HepG2 (cell line): ENCODE results near the gene ERLIN1. TPM values are rescaled to one million over a fixed set of nuclear protein-coding genes. Genes with fewer than 3 reads are reported as not detected.

Experiments
- ATAC-seq: fragments of 200-7000 bp; cut with Tn5 transposase; 3 replicates; pipeline ENCODE4 v1.9.1; 2020; ENCODE audit warnings: mild to moderate bottlenecking, moderate library complexity
- BruUV-seq: library from RNA; stranded (reverse); fragments of 400-500 nt; replicated peaks from 2 replicates; lab custom pipeline; 2021; lab: Mats Ljungman, UMichigan
- CTCF ChIA-PET: fragments of 300-600 bp; formaldehyde crosslinking; extraction: SDS; loops from one replicate; lab custom pipeline; 2021; ENCODE audit warnings: low total read pairs, inconsistent platforms, low intra/inter-chr PET ratio; lab: Yijun Ruan, JAX
- POLR2A ChIA-PET: fragments of 350-600 bp; sonication (Branson Sonifier 250); formaldehyde crosslinking; loops from one replicate; lab custom pipeline; 2020; ENCODE audit warnings: antibody characterized with exemption, inconsistent platforms; lab: Yijun Ruan, JAX
- DNase-seq: peaks from one replicate; pipeline ENCODE4 v3.0.0-alpha.2; 2015; ENCODE audit warnings: low spot score
- FAIRE-seq: peaks from 3 replicates; lab custom pipeline; 2011; peaks lifted over from hg19 to GRCh38; lab: Jason Lieb, UNC
- H2AFZ ChIP-seq: one replicate; pipeline ENCODE4 v1.6.1; 2011; ENCODE audit warnings: low read length, inconsistent platforms
- H3K27ac ChIP-seq: fragments of 300-600 bp; 3 replicates; pipeline ENCODE4 v1.8.0; 2011; ENCODE audit warnings: mixed run types, mild to moderate bottlenecking, mixed read lengths, low read length, inconsistent platforms; ENCODE audit not compliant: insufficient read depth; ENCODE audit errors: extremely low read length
- H3K27me3 ChIP-seq, 2 experiments: fragments of 200-600 bp in 1 of 2; 2 replicates in 1 of 2; 3 replicates in 1 of 2; pipeline versions ENCODE4 v1.6.0 to v1.8.0; 2011; ENCODE audit warnings: low read length in 2 of 2, mild to moderate bottlenecking in 2 of 2, moderate library complexity in 2 of 2, inconsistent platforms in 1 of 2; ENCODE audit not compliant: insufficient read depth in 2 of 2, control insufficient read depth in 1 of 2
- H3K36me3 ChIP-seq, 2 experiments: fragments of 200-600 bp in 1 of 2; replicated peaks in 1 of 2; 2 replicates in 1 of 2; 3 replicates in 1 of 2; pipeline versions ENCODE4 v1.5.1 to v1.8.0; 2011; ENCODE audit warnings: low read length in 2 of 2, inconsistent platforms in 1 of 2; ENCODE audit not compliant: insufficient read depth in 2 of 2, control insufficient read depth in 1 of 2
- H3K4me1 ChIP-seq: 2 replicates; pipeline ENCODE4 v1.5.1; 2012; ENCODE audit warnings: low read length, inconsistent platforms; ENCODE audit not compliant: insufficient read depth
- H3K4me2 ChIP-seq: 2 replicates; pipeline ENCODE4 v1.6.0; 2011; ENCODE audit warnings: low read depth, low read length, inconsistent platforms
- H3K4me3 ChIP-seq, 3 experiments: fragments of 200-600 bp in 1 of 3; sonication (generic), shearing (Covaris generic) in 1 of 3; replicated peaks in 1 of 3; 2 replicates each; pipeline ENCODE4 v1.5.1; 2011 to 2016; ENCODE audit warnings: low read length in 3 of 3, inconsistent platforms in 2 of 3, low read depth in 2 of 3, mild to moderate bottlenecking in 2 of 3, control low read depth in 1 of 3, mixed read lengths in 1 of 3; ENCODE audit not compliant: insufficient read depth in 1 of 3
- H3K79me2 ChIP-seq: one replicate; pipeline ENCODE4 v1.6.1; 2011; ENCODE audit warnings: low read length, inconsistent platforms; ENCODE audit not compliant: insufficient read depth
- H3K9ac ChIP-seq: 2 replicates; pipeline ENCODE4 v1.6.0; 2011; ENCODE audit warnings: mild to moderate bottlenecking, low read depth, low read length, inconsistent platforms; ENCODE audit not compliant: insufficient read depth
- H3K9me3 ChIP-seq: 2 replicates; pipeline ENCODE4 v1.5.1; 2012; ENCODE audit warnings: mild to moderate bottlenecking, low read length
- H4K20me1 ChIP-seq: 2 replicates; pipeline ENCODE4 v1.6.0; 2011; ENCODE audit warnings: inconsistent platforms, mild to moderate bottlenecking, low read length, moderate library complexity; ENCODE audit not compliant: insufficient read depth
- ATRX ChIP-seq: sonication (generic); formaldehyde crosslinking; IDR thresholded peaks from 2 replicates; pipeline ENCODE4 v1.4.0; 2020; ENCODE audit warnings: missing genetic modification reagents, borderline replicate concordance
- CREM ChIP-seq, 2 experiments: sonication (generic) in 1 of 2; formaldehyde crosslinking in 1 of 2; IDR thresholded peaks; 2 replicates each; pipeline versions ENCODE4 v1.4.0 to v1.6.1; 2016 to 2020; ENCODE audit warnings: antibody characterized with exemption in 1 of 2, mild to moderate bottlenecking in 1 of 2, missing genetic modification reagents in 1 of 2
- DDIT3 ChIP-seq: sonication (generic); formaldehyde crosslinking; IDR thresholded peaks from 2 replicates; pipeline ENCODE4 v1.4.0; 2020; ENCODE audit warnings: mild to moderate bottlenecking, missing genetic modification reagents
- EZH2 ChIP-seq: conservative IDR thresholded peaks from 2 replicates; pipeline ENCODE4 v1.6.1; 2012; ENCODE audit warnings: mild to moderate bottlenecking, low read depth, low read length, moderate library complexity
- FOXK2 ChIP-seq: fragments of 450-650 bp; IDR thresholded peaks from 2 replicates; pipeline ENCODE4 v1.6.1; 2016
- RFX1 ChIP-seq: fragments of 450-650 bp; IDR thresholded peaks from 2 replicates; pipeline ENCODE4 v1.6.1; 2017
- TSC22D2 ChIP-seq: sonication (generic); formaldehyde crosslinking; IDR thresholded peaks from 2 replicates; pipeline ENCODE4 v1.5.1; 2020; ENCODE audit warnings: missing genetic modification reagents, mild to moderate bottlenecking, borderline replicate concordance
- ZNF282 ChIP-seq: fragments of 450-650 bp; IDR thresholded peaks from 2 replicates; pipeline ENCODE4 v1.6.1; 2018; ENCODE audit not compliant: partially characterized antibody
- ZNF430 ChIP-seq: sonication (generic); formaldehyde crosslinking; IDR thresholded peaks from 2 replicates; pipeline ENCODE4 v1.9.0; 2021; ENCODE audit warnings: mild to moderate bottlenecking, missing genetic modification reagents
- ZNF644 ChIP-seq: IDR thresholded peaks from 2 replicates; pipeline ENCODE4 v1.6.1; 2016; ENCODE audit warnings: low read depth
- ZNF841 ChIP-seq: sonication (generic); formaldehyde crosslinking; IDR thresholded peaks from 2 replicates; pipeline ENCODE4 v1.8.1; 2023; ENCODE audit warnings: missing genetic modification reagents, borderline replicate concordance
- ZNF883 ChIP-seq: sonication (generic); formaldehyde crosslinking; IDR thresholded peaks from 2 replicates; pipeline ENCODE4 v1.5.1; 2020; ENCODE audit warnings: mild to moderate bottlenecking, missing genetic modification reagents; ENCODE audit errors: not compliant biosample characterization
- WGBS: methylation state at CpG from one replicate; pipeline ENCODE4 v1.1.6; 2017; ENCODE audit warnings: low lambda C conversion rate; 5-methylcytosine and 5-hydroxymethylcytosine counted together
- in situ Hi-C: cut with HindIII; loops from 2 replicates; pipeline ENCODE4 v1.10.0; 2017; ENCODE audit warnings: low pct_unique_long_range_greater_than_20kb; ENCODE audit not compliant: extremely low pct_ligation_motif_present
- intact Hi-C: fragments of 100-400 bp; cut with micrococcal nuclease; formaldehyde crosslinking; loops from one replicate; pipeline ENCODE4 v1.10.0; 2022; ENCODE audit not compliant: unreplicated experiment
- polyA plus RNA-seq, 8 experiments: library from polyadenylated mRNA; depleted of rRNA in 3 of 8; stranded (reverse) in 7 of 8; unstranded in 1 of 8; fragments of >200 nt; fragmentation: Illumina TruSeq in 4 of 8; extraction: Trizol in 4 of 8; gene quantifications; 2 replicates each; pipeline versions ENCODE4 v1.2.1 to v1.2.3, GENCODE V29; 2011 to 2016; ENCODE audit warnings: low read depth in 4 of 8, missing spikeins in 1 of 8, mixed read lengths in 1 of 8; ENCODE audit not compliant: insufficient read depth in 1 of 8
- total RNA-seq, 5 experiments: library from RNA; depleted of rRNA; stranded (reverse); fragments of >200 nt; fragmentation: Illumina TruSeq; extraction: Trizol; gene quantifications; 2 replicates each; pipeline ENCODE4 v1.2.3, GENCODE V29; 2016; ENCODE audit warnings: low read depth in 1 of 5
- TF ChIP-seq, protein P1 (sequence below): sonication (generic); formaldehyde crosslinking; IDR thresholded peaks from 2 replicates; pipeline ENCODE4 v1.5.0; 2020; ENCODE audit warnings: mild to moderate bottlenecking, missing genetic modification reagents
- TF ChIP-seq, protein P2 (sequence below): sonication (generic); formaldehyde crosslinking; IDR thresholded peaks from 2 replicates; pipeline ENCODE4 v1.9.0; 2021; ENCODE audit warnings: missing genetic modification reagents, borderline replicate concordance
- TF ChIP-seq, protein P3 (sequence below): sonication (generic); formaldehyde crosslinking; IDR thresholded peaks from 2 replicates; pipeline ENCODE4 v1.4.0; 2020; ENCODE audit warnings: missing genetic modification reagents

Gene ERLIN1
- total and polyA plus RNA-seq, 2 of the 13 experiments (the other 11 are each of a cell fraction or from before 2014, with no cell fraction given) = 56.8 to 69.3 TPM

DNA sequence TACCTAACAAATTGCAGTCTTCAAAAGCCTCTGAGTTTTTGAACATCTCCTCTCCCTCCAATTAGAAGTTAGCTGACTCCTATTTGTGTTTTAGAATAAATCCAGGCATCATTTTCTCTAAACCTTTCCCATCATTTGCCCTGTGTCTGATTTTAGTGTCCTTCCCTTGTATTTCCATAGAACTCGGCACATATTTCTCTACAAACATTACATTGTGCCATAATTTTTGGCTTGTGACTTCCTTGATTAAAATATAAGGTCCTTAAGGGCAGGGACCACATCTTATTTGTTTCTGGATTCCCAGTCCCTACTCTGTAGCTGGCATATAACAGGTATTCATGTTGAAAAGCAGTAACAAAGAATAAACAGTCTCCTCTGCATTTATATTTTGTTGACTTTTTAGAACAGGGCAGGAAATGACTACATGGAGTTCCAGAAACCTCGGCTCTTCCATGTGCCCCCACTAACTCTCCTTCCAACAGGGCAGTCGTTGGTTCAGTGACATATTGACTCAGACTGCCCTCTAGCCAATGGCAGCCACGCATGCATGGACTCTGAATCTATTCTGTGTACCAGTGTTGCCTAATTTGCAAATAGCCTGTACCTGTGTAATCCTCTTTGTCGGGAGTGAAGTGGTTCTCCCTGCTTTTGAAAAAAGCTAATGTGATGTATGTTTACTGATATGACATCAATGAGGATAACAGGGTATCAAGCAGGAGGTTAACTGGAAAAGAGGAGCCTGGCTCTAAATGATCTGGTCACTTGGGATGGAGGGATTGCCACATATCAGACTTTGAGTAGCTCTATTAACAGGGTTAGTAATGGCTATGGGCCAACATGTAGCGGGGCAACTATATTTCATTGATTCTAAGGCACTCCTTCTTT, 84.4 kb downstream of the ERLIN1 start:
- ATAC-seq (peak; percentile 98), FAIRE-seq (peak; percentile 100), DNase-seq (peak; percentile 100)
- Histone ChIP-seq H4K20me1 (no peaks in the 10 kb centered on the region), H3K27me3 (no peaks in the 10 kb centered on the region), H3K9me3 (no peaks in the 10 kb centered on the region), H3K4me1 (peaks cover 38% of the 10 kb centered on the region), H3K79me2 (no peaks in the 10 kb centered on the region), H3K27ac (peak overlapping the region; percentile 95), H3K4me3 (peak overlapping the region; percentile 41 to 69 (median 50)), H2AFZ (no peak overlapping the region), H3K36me3 (no peaks in the 10 kb centered on the region), H3K4me2 (peak overlapping the region; percentile 99), H3K9ac (peak overlapping the region; percentile 80)
- POLR2A ChIA-PET = interaction anchor here (0.6 to 1.8 kb wide), 10 partner anchors 16 to 256 kb away, joined by 3 to 7 read pairs (median 4); partner anchors contain the start of gene CPN1
- BruUV-seq = TSS peak; percentile 99
- intact Hi-C loops (loop anchor here (1.0 to 5.0 kb wide), 4 partner anchors 16 to 244 kb away; partner anchors contain the start of gene ERLIN1), in situ Hi-C loops (loop anchor here (10.0 kb wide), 1 partner anchor 247 kb away; no protein-coding TSS in a partner anchor)
- CTCF ChIA-PET = interaction anchor here (1.2 kb wide), 1 partner anchor 256 kb away, joined by 3 read pairs; no protein-coding TSS in a partner anchor
- WGBS = under 1% methylated on average over 6 of the region's 6 CpGs
- no peak for TF ChIP-seq EZH2
- no peak for TF ChIP-seq DDIT3 (CRISPR knock-in tag)
- no peak for TF ChIP-seq ATRX (CRISPR knock-in tag)
- TF ChIP-seq ZNF430 = peak; percentile 74; the same call in 1 of the 2 replicates
- TF ChIP-seq FOXK2 = peak; percentile 90
- TF ChIP-seq, protein P1, sequence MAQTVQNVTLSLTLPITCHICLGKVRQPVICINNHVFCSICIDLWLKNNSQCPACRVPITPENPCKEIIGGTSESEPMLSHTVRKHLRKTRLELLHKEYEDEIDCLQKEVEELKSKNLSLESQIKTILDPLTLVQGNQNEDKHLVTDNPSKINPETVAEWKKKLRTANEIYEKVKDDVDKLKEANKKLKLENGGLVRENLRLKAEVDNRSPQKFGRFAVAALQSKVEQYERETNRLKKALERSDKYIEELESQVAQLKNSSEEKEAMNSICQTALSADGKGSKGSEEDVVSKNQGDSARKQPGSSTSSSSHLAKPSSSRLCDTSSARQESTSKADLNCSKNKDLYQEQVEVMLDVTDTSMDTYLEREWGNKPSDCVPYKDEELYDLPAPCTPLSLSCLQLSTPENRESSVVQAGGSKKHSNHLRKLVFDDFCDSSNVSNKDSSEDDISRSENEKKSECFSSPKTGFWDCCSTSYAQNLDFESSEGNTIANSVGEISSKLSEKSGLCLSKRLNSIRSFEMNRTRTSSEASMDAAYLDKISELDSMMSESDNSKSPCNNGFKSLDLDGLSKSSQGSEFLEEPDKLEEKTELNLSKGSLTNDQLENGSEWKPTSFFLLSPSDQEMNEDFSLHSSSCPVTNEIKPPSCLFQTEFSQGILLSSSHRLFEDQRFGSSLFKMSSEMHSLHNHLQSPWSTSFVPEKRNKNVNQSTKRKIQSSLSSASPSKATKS (CRISPR knock-in tag) = no peak; the same call in 1 of the 2 replicates
- TF ChIP-seq ZNF841 (CRISPR knock-in tag) = no peak
- TF ChIP-seq, protein P2, sequence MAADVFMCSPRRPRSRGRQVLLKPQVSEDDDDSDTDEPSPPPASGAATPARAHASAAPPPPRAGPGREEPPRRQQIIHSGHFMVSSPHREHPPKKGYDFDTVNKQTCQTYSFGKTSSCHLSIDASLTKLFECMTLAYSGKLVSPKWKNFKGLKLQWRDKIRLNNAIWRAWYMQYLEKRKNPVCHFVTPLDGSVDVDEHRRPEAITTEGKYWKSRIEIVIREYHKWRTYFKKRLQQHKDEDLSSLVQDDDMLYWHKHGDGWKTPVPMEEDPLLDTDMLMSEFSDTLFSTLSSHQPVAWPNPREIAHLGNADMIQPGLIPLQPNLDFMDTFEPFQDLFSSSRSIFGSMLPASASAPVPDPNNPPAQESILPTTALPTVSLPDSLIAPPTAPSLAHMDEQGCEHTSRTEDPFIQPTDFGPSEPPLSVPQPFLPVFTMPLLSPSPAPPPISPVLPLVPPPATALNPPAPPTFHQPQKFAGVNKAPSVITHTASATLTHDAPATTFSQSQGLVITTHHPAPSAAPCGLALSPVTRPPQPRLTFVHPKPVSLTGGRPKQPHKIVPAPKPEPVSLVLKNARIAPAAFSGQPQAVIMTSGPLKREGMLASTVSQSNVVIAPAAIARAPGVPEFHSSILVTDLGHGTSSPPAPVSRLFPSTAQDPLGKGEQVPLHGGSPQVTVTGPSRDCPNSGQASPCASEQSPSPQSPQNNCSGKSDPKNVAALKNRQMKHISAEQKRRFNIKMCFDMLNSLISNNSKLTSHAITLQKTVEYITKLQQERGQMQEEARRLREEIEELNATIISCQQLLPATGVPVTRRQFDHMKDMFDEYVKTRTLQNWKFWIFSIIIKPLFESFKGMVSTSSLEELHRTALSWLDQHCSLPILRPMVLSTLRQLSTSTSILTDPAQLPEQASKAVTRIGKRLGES (CRISPR knock-in tag) = no peak; the same call in 1 of the 2 replicates
- peak; percentile 95 for TF ChIP-seq CREM (IDR thresholded peaks at IDR 0.05)
- TF ChIP-seq CREM (CRISPR knock-in tag; IDR thresholded peaks at IDR 0.05) = no peak
- TF ChIP-seq ZNF282 = no peak
- peak; percentile 81; the same call in 1 of the 2 replicates for TF ChIP-seq ZNF644 (CRISPR knock-in tag)
- TF ChIP-seq TSC22D2 (CRISPR knock-in tag) = peak; percentile 37; the same call in 1 of the 2 replicates
- no peak for TF ChIP-seq RFX1
- TF ChIP-seq ZNF883 (CRISPR knock-in tag) = no peak
- TF ChIP-seq, protein P3, sequence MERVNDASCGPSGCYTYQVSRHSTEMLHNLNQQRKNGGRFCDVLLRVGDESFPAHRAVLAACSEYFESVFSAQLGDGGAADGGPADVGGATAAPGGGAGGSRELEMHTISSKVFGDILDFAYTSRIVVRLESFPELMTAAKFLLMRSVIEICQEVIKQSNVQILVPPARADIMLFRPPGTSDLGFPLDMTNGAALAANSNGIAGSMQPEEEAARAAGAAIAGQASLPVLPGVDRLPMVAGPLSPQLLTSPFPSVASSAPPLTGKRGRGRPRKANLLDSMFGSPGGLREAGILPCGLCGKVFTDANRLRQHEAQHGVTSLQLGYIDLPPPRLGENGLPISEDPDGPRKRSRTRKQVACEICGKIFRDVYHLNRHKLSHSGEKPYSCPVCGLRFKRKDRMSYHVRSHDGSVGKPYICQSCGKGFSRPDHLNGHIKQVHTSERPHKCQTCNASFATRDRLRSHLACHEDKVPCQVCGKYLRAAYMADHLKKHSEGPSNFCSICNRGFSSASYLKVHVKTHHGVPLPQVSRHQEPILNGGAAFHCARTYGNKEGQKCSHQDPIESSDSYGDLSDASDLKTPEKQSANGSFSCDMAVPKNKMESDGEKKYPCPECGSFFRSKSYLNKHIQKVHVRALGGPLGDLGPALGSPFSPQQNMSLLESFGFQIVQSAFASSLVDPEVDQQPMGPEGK (CRISPR knock-in tag) = peak; percentile 91
